ENCODE data around the gene BTG2. TPM values are rescaled to one million over a fixed set of nuclear protein-coding genes. Genes with fewer than 3 reads are reported as not detected.
"Not testable (repeated sequence)": the region's sequence is repeated elsewhere in the genome, so short reads cannot be mapped to it uniquely, and the experiment has no call there.

Gene BTG2
- total RNA-seq, 1 experiment from 2014 or later, result 4.7 TPM

GRCh38 chr1:203287898-203288297, 17.4 kb upstream of the BTG2 start:
- no peak for DNase-seq (ENCODE audit: low read depth, low spot score)
- in situ Hi-C loops (cut with HindIII; ENCODE audit: low pct_unique_long_range_greater_than_20kb, low sequenced_read_pairs), result no loop called here

DNA sequence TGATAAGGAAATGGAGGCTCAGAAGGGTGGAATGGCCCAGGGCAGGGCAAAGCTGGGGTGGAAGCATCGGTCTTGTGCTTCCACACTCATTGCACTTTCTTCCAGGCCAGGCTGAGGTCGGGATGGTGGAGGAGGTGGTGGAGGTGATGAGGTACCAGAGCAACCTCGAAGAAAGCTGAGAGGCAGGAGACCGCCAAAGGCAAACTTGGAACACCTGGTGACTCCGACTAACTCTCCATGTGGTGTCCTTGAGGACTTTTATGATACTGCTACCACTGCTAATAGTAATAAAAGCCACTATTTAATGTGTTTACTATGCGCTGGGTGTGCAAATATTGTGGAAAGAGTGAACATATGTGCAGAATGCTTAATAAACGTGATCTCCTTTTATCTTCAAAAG, 16.9 kb upstream of the BTG2 start:
- in situ Hi-C loops (cut with HindIII; ENCODE audit: low pct_unique_long_range_greater_than_20kb, low sequenced_read_pairs), result no loop called here

DNA sequence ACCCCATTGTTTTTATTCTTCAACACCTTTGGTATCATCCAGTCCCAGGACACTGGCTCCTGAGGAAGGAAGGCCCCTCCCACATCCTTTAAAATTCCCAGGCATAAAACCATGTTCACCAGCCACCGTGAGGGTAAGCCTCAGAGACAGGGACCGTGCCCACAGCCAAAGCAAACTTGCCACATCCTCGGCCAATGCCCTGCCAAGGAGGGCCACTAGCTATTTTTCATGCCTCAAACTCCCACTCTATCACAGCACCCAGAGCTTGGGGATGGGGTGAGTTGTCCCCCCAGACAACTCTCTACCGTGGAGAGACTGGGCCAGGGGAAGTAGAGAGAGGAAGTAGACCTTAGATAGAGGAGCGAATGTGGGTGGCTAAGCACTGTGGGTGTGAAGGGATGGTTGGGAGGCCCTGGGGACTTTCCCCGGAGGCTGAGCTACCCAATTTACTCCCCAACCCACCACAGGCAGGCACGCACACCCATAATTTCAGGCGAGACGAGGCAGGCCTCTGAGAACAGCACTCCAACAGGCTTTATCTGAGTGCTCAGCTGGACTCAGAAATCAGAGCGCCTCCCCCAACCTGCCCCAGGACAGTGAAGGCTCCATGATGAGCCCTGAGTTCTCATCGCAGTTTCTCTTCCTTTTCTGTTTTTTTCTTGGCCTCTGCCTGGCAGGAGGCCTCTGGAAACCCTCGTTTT, 15.9 kb upstream of the BTG2 start:
- in situ Hi-C loops (cut with HindIII; ENCODE audit: low pct_unique_long_range_greater_than_20kb, low sequenced_read_pairs), result no loop called here
- no peak for DNase-seq (ENCODE audit: low read depth, low spot score)

More for the DNA sequence above, 16.9 kb upstream of the BTG2 start:
- no peak for DNase-seq (ENCODE audit: low read depth, low spot score)

- in situ Hi-C loops (cut with HindIII; ENCODE audit: low pct_unique_long_range_greater_than_20kb, low sequenced_read_pairs), result no loop called here
- no peak for DNase-seq (ENCODE audit: low read depth, low spot score)
Observed at GRCh38 chr1:203289982-203290260, 15.4 kb upstream of the BTG2 start.

- in situ Hi-C loops (cut with HindIII; ENCODE audit: low pct_unique_long_range_greater_than_20kb, low sequenced_read_pairs), result no loop called here
- DNase-seq (ENCODE audit: low read depth, low spot score), result no peak
Observed at GRCh38 chr1:203290261-203291089, 14.8 kb upstream of the BTG2 start.

DNA sequence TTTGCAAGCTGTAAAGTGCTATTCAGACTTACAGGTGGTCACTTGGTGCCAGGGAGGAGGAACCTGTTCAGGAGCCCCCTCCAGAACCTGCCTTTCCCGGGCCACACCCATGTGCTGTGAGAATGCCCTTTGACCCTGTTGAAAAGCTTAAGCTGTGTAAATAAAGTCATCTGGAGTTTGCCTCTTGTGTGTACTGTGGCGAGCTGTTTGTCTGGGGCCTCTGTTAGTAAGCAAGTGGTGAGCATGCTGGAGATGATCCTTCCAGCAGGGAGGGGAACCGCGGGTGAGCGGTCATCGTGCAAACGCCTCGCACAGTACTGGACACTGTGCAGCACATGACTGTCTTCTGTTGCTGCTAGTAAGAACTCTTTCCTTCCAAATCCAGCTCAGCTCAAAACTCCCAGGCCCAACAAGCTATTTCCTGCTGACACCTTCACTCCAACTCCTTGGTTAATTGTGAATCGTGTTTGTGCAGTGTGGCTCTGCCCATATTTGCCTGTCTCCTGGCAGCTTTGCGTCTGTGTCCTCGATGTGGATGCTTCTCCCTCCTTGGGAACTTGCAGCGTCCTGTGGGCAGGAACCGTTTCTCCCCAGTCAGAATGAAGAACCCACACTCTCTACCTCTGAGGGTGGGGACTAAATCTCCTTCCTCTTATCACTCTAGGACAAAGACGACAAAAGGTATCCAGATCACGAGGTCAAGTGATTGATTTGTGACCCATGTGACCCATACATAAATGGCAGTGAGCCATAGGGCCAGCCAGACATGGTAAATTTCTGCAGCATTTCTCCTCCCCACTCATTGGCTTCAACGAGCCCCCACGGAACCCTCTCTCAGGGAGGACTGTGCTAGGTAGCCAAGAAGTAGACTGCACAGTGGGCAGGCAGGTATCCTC, 13.9 kb upstream of the BTG2 start:
- in situ Hi-C loops (cut with HindIII; ENCODE audit: low pct_unique_long_range_greater_than_20kb, low sequenced_read_pairs), result no loop called here
- DNase-seq (ENCODE audit: low read depth, low spot score), result no peak

- in situ Hi-C loops (cut with HindIII; ENCODE audit: low pct_unique_long_range_greater_than_20kb, low sequenced_read_pairs), result no loop called here
- no peak for DNase-seq (ENCODE audit: low read depth, low spot score)
Observed at GRCh38 chr1:203295796-203296195, 9.5 kb upstream of the BTG2 start.

GRCh38 chr1:203296460-203297073, 8.8 kb upstream of the BTG2 start:
- in situ Hi-C loops (cut with HindIII; ENCODE audit: low pct_unique_long_range_greater_than_20kb, low sequenced_read_pairs), result no loop called here
- DNase-seq (ENCODE audit: low read depth, low spot score), result no peak

GRCh38 chr1:203299169-203299568, 6.2 kb upstream of the BTG2 start:
- no peak for DNase-seq (ENCODE audit: low read depth, low spot score)
- in situ Hi-C loops (cut with HindIII; ENCODE audit: low pct_unique_long_range_greater_than_20kb, low sequenced_read_pairs), result no loop called here

GRCh38 chr1:203299719-203300429, 5.4 kb upstream of the BTG2 start:
- in situ Hi-C loops (cut with HindIII; ENCODE audit: low pct_unique_long_range_greater_than_20kb, low sequenced_read_pairs); DNase-seq (ENCODE audit: low read depth, low spot score): not testable (repeated sequence)

DNA sequence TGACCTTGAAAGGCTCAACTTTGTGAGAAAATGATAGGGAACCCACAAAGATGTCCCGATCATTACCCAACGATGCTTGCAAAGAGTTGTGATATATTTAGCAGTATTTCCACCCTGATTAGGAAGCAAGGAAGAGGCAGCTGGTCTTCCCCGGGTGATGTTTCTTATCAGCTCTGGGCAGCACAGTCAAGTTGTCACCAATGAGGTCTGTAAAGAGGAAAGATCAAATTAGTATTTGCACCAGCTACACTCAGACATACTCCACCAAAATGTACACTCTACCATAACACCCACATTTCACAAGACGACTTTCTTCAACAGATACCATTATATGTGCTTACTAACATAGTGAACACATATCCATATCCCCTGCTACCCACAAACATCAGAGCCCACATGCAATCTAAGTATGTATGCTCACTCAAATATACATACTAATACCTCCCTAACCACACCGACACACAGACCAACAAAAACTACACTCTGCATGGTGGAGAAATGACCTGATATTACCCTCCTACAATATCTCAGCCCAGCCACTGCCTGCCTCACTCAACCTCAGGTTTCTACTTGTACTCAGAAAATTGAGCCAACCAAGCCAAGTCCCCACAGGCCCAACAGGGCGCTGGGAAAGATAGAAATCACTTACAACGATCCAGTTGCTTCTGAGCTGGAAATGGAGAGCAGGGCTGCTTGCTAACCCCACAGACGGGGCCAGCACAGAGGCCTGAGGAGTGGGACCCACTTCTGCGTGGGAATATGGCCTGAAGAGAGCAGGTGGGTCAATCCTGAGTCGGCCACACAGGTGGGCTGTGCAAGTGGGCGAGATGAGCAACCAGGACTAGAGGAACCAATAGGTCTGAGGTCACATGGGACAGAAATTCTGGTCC, 4.6 kb upstream of the BTG2 start:
- in situ Hi-C loops (cut with HindIII; ENCODE audit: low pct_unique_long_range_greater_than_20kb, low sequenced_read_pairs), result no loop called here
- DNase-seq (ENCODE audit: low read depth, low spot score), result no peak

GRCh38 chr1:203301331-203301668, 4.0 kb upstream of the BTG2 start:
- in situ Hi-C loops (cut with HindIII; ENCODE audit: low pct_unique_long_range_greater_than_20kb, low sequenced_read_pairs), result no loop called here
- DNase-seq (ENCODE audit: low read depth, low spot score), result no peak

DNA sequence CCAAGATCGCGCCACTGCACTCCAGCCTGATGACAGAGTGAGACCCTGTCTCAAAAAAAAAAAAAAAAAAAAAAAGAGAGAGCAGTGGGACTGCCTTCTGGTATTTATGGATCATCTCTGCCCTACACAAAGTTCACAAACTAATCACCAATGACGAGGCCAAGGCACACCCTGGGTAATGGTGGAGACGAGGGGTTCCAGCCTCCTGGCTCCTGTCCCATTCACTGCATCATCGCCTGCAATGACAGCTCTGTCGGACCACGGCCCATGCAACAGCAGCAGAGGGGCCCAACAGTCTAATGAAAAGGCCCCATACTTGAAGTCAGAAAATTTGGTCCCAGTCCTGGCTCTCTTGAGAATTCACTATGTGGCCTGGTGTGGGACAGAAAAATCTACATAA, 2.9 kb upstream of the BTG2 start:
- no peak for DNase-seq (ENCODE audit: low read depth, low spot score)
- in situ Hi-C loops (cut with HindIII; ENCODE audit: low pct_unique_long_range_greater_than_20kb, low sequenced_read_pairs), result no loop called here

DNA sequence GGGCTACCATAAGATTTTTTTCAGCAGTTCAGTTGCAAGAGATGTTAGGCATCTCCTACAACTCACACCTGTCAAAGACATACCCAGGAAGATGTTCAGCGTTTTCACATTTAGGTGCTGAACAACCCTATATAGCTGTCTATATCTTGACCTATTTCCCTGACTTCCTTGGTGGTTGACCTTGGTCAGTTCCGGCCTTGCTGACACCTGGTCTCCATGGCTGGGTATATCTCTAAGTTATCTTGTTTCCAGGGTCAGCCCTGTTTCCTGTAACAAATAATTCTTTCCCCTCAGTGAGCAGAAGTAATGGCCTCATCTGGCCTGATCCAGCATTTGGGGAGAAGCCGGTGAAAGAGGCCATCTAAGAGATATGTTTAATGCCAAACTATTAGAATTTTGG, 2.4 kb upstream of the BTG2 start:
- in situ Hi-C loops (cut with HindIII; ENCODE audit: low pct_unique_long_range_greater_than_20kb, low sequenced_read_pairs), result no loop called here
- DNase-seq (ENCODE audit: low read depth, low spot score), result no peak

- in situ Hi-C loops (cut with HindIII; ENCODE audit: low pct_unique_long_range_greater_than_20kb, low sequenced_read_pairs), result no loop called here
- DNase-seq (ENCODE audit: low read depth, low spot score), result no peak
Observed at GRCh38 chr1:203304391-203304918, 864 bp upstream of the BTG2 start.

GRCh38 chr1:203305809-203306088, 430 bp downstream of the BTG2 start:
- in situ Hi-C loops (cut with HindIII; ENCODE audit: low pct_unique_long_range_greater_than_20kb, low sequenced_read_pairs), result no loop called here
- no peak for DNase-seq (ENCODE audit: low read depth, low spot score)
